Measurements from ENCODE around the gene SIAH2. TPM values are rescaled to one million over a fixed set of nuclear protein-coding genes. Genes with fewer than 3 reads are reported as not detected.

Gene SIAH2
- total RNA-seq, 3 donors from 2014 or later: 37.4 to 40.3 (median 39.1) TPM

DNA sequence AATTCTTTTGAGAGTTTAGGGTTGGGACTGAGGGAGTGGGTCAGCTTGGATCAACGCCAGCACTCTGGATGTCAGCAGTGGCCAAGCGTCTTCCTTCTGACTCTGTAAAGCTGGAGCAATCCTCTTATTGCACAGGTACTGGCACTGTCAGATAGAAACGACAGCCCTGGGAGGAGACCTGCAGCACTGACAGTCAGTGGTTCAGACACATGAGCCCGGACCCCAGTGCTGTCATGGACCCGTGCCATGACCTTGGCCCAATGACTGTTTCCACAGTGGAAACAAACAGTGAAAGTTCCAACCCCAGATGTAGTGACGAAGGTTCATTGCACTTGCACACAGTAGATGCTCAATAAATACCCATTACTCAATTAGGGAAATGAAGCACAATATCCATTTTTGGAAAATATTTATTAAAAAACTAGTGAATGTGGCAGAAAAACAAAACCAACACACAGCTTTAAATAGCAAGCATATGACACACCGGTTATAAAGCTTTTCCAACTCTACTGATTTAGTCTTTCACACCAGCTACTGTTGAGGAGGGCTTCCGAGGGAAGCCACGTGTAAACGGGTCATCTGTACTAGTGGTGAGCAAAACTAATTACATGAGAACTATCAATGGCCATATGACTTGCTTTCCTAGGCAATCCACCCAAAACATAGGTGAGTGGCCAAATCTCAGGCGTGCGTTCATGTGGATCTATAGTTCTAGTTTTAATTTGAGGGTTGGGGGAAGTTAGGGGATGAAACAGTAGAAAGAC lies 22.1 kb downstream of the SIAH2 start:
- Histone ChIP-seq H3K4me1 (peaks cover 2 to 5% of the 10 kb centered on the region in 2 donors), H3K27me3 (no peaks in the 10 kb centered on the region), H3K36me3 (no peaks in the 10 kb centered on the region), H3K9me3 (no peaks in the 10 kb centered on the region), H3K4me3 (no peak overlapping the region), H3K27ac (no peak overlapping the region)
- TF ChIP-seq POLR2A (IDR thresholded peaks at IDR 0.05): no peak
- TF ChIP-seq POLR2AphosphoS5 (IDR thresholded peaks at IDR 0.05): no peak
- TF ChIP-seq, protein P1, sequence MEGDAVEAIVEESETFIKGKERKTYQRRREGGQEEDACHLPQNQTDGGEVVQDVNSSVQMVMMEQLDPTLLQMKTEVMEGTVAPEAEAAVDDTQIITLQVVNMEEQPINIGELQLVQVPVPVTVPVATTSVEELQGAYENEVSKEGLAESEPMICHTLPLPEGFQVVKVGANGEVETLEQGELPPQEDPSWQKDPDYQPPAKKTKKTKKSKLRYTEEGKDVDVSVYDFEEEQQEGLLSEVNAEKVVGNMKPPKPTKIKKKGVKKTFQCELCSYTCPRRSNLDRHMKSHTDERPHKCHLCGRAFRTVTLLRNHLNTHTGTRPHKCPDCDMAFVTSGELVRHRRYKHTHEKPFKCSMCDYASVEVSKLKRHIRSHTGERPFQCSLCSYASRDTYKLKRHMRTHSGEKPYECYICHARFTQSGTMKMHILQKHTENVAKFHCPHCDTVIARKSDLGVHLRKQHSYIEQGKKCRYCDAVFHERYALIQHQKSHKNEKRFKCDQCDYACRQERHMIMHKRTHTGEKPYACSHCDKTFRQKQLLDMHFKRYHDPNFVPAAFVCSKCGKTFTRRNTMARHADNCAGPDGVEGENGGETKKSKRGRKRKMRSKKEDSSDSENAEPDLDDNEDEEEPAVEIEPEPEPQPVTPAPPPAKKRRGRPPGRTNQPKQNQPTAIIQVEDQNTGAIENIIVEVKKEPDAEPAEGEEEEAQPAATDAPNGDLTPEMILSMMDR (IDR thresholded peaks at IDR 0.05): no peak
- no peak for DNase-seq (ENCODE audit: low spot score in 2 of 2)
- intact Hi-C loops (cut with DNase I; ENCODE audit: low total_unique reads): no loop called here

DNA sequence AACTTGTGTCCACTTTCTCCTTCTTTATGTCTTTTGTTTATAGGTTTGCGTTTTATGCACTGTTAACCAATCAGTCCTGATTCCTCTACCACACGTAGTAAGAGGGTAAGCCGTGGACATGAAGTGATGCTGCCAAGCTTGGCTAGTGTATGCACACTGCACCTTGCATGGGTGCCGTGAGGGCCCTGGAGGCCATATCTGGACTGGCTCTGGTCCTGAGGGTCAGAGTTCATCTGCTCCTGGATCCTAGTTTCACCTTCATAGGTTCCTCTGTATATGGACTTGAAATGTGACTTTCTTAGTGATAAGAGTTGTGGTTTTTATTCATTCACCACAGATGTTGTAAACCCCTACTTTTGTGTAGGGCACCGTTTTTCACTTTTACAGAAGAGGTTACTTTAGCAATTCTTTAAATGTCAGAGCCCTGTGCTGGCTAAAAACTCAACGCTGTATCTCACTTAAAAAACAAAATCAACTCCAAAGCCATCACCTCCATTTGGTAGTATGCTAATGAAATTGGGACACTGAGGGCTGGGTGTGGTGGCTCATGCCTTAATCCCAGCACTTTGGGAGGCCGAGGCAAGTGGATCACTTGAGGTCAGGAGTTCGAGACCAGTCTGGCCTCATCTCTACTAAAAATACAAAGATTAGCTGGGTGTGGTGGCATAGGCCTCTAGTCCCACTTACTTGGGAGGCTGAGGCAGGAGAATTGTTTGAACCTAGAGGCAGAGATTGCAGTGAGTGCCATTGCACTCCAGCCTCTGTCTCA lies 22.9 kb downstream of the SIAH2 start:
- H3K27ac ChIP-seq: no peak overlapping the region
- H3K36me3 ChIP-seq: no peaks in the 10 kb centered on the region
- H3K9me3 ChIP-seq: no peaks in the 10 kb centered on the region
- H3K4me3 ChIP-seq: no peak overlapping the region
- TF ChIP-seq, protein P1 (IDR thresholded peaks at IDR 0.05): no peak
- TF ChIP-seq POLR2AphosphoS5 (IDR thresholded peaks at IDR 0.05) (no peak), POLR2A (IDR thresholded peaks at IDR 0.05) (no peak)
- no peak for DNase-seq (ENCODE audit: low spot score in 2 of 2)
- intact Hi-C loops (cut with DNase I; ENCODE audit: low total_unique reads): no loop called here
- H3K4me1 ChIP-seq: peaks cover 2 to 5% of the 10 kb centered on the region in 2 donors
- no peaks in the 10 kb centered on the region for H3K27me3 ChIP-seq

DNA sequence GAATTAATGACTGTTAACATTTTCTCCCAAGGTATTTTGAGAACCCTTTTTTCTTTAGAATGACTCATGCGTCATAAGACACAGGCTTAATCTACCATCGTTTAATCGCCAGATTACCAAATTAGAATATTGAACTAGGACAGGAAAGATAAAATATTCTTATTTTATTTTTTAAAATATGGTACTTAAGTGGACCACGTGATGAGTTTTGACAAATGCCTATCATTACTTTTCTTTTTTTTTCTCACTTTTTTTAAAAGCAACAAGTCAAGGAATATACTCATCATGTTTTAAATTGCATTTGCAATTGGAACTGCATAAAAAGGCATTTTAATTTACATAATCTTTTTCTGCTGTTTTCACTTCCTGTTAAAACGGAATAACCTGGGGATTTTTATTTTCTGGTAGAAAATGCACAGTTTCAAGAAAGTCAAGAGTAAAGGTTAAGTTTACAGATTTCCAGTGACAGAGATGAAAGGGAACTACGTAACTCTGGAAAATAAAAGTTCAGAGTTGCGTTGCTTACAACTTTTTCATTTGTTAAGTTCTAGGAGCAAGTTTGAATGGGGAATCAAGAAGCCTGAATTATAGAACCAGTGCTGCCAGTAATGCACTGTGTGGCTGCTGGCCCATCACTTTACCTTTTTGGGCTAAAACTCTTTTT lies 23.6 kb downstream of the SIAH2 start:
- TF ChIP-seq POLR2A (IDR thresholded peaks at IDR 0.05): no peak
- no peak for TF ChIP-seq POLR2AphosphoS5 (IDR thresholded peaks at IDR 0.05)
- TF ChIP-seq, protein P1 (IDR thresholded peaks at IDR 0.05): no peak
- DNase-seq (ENCODE audit: low spot score in 2 of 2): no peak
- H3K27ac ChIP-seq: no peak overlapping the region
- no peaks in the 10 kb centered on the region for H3K36me3 ChIP-seq
- intact Hi-C loops (cut with DNase I; ENCODE audit: low total_unique reads): no loop called here
- H3K27me3 ChIP-seq: no peaks in the 10 kb centered on the region
- peaks cover 2 to 5% of the 10 kb centered on the region in 2 donors for H3K4me1 ChIP-seq
- no peaks in the 10 kb centered on the region for H3K9me3 ChIP-seq
- no peak overlapping the region for H3K4me3 ChIP-seq

DNA sequence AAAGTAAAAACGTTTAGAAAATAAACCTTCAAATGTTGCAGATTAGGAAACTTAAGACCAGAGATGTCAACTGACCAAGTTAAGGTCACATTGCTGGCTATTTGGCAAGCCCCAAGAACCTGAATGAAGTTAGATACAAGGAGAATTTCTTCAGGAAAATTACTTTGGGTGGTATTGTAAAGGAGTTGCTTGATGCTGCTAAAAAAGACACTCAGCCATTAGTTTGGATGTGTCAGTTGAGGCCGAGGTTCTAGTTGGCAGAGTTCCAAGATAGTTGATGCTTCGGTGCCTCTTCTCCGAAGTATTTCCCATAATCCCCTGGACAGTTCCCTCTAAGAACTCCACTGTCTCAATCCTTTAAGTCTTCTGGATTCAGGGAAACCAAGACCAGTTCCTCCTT lies 24.3 kb downstream of the SIAH2 start:
- no peaks in the 10 kb centered on the region for H3K27me3 ChIP-seq
- TF ChIP-seq, protein P1 (IDR thresholded peaks at IDR 0.05): no peak
- TF ChIP-seq POLR2AphosphoS5 (IDR thresholded peaks at IDR 0.05) (no peak), POLR2A (IDR thresholded peaks at IDR 0.05) (no peak)
- DNase-seq (ENCODE audit: low spot score in 2 of 2): no peak
- intact Hi-C loops (cut with DNase I; ENCODE audit: low total_unique reads): no loop called here
- H3K36me3 ChIP-seq: no peaks in the 10 kb centered on the region
- peak overlapping the region in 1 of 2 donors; percentile 50 for H3K27ac ChIP-seq
- H3K9me3 ChIP-seq: no peaks in the 10 kb centered on the region
- H3K4me1 ChIP-seq: peaks cover 2 to 5% of the 10 kb centered on the region in 2 donors
- H3K4me3 ChIP-seq: no peak overlapping the region

Data from breast epithelium (tissue), 4 donors.